Hepatic stellate cell (primary cell): Measurements from ENCODE around the gene PSMA4.
"Not testable (repeated sequence)": the region's sequence is repeated elsewhere in the genome, so short reads cannot be mapped to it uniquely, and the experiment has no call there.

Experiments
- DNase-seq: peaks from one replicate; pipeline ENCODE4 v3.0.0; 2011; ENCODE audit warnings: low spot score

Gene PSMA4

GRCh38 chr15:78551902-78552301, 11.7 kb downstream of the PSMA4 start:
- no peak for DNase-seq

GRCh38 chr15:78552597-78552996, 12.4 kb downstream of the PSMA4 start:
- no peak for DNase-seq

DNA sequence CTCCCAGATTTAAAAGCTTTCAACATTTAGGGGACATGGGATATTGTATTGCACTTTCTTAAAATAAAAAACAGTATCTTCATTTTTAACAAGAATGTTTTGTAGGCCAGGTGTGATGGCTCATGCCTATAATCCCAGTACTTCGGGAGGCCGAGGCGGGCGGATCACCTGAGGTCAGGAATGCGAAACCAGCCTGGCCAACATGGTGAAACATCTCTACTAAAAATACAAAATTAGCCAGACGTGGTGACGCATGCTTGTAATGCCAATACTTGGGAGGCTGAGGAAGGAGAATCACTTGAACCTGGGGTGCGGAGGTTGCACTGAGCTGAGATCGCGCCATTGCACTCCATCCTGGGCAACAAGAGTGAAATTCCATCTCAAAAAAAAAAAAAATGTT, 20.0 kb downstream of the PSMA4 start:
- DNase-seq, result not testable (repeated sequence)

DNA sequence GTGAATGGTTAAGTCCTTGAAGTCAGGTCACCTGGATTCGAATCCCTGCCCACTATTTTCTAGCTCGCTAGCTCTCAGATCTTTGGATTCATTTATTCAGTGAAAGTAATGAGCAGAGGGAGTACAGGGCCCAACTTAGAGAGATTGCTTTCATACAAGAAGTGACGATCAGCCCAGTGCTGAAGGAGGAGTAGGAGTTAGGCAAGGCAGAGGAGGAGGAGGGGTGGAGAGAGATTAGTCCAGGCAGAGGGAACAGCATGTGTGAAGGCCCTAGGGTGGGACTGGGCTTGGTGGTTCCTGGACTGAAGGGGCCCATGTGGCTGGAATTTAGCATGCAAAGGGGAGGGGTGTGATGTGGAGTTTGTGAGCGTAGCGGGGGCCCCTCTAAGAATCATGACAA, 21.2 kb downstream of the PSMA4 start:
- no peak for DNase-seq

GRCh38 chr15:78563092-78563491, 22.8 kb downstream of the PSMA4 start:
- DNase-seq, result no peak

DNA sequence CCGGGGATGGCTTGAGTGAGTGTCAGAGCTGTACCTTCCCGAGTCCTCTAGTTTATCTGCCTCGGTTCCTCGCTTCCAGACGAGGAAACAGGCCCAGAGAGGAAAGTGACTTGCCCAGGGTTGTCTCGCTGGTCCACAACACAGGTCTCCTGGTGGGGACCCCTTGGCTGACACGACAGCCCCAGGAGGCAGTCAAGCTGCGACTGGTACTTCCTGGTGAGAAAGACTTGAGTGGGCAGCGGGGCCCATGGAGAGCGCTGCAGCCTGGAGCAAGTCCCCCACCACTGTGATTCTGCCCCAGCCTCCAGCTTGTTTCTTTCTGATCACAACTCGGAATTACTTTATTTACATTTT, 24.5 kb downstream of the PSMA4 start:
- DNase-seq, result no peak

DNA sequence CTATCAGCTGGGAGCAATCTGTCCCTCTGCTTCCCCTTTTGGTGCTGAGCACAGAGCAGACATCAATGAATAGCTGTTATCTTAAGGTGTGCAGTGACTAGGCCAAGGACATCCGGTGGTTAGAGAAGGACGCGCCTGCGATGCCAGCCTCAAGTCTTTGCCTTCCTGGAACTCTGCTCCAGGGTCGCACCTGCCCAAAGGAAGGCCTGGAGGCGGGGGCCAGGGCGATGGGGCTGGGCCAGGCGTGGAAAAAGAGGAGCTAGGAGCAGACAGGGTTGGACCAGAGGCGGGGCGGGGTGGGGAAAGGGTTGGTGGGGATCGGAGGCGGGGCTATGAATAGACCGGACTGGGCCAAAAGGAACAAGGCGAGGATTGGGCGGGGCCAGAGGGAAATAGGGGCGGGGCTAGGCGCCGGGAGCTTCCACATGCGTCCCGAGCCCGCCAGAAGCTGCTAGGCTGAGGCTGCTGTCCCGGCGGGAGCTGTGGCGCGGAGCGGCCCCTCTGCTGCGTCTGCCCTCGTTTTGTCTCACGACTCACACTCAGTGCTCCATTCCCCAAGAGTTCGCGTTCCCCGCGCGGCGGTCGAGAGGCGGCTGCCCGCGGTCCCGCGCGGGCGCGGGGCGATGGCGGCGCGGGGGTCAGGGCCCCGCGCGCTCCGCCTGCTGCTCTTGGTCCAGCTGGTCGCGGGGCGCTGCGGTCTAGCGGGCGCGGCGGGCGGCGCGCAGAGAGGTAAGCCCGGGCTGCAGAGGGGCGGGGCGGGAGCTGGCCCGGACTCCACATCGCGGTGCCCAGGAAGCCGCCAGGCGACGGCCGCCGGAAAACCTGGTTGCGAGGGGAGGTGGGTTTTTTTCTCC, 25.1 kb downstream of the PSMA4 start, which contains the start of gene CHRNA5:
CHRNA5 (plus strand) TSS at position 424 of the 854 bp plus-strand sequence; CDS start at position 624, 200 bp downstream.
- DNase-seq, result peak; percentile 52

DNA sequence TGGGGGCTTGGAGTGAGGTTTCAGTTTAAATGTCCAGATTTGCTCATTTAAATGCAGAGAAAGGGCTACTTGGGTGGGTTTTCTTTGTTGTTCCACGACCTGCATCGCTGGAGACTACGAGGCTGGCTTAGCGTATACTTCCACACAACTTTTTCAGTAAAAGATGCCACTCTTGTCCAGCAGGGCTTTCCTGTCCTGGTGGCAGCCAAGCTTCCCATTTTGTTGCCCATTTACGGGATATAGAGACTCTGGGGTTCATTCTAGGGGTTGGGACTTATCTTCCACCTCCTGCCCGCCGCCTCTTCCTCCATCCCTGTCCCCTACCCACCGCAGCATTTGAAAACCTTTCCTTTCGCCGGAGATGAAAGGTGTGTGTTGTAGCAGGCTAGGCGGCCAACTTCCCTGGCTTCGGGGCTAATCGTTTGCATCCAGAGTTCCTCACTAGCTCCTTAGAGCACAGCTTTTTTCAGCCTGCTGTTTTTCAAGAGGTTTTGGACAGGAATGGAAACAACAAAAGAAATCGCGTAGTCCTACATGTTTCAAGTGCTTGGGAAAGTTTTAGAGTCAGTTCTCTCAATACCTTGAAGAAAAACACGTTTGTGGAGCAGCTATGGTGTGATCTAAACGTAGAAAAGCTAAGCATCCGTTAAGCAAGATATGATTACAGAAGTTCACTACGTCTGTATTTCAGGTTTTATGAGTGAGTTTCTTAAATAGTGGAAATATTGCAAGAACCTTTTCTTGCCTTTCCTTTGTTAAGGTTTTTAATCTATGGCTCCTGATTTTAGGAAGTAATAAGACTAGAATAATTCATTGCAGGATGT, 25.9 kb downstream of the PSMA4 start:
- DNase-seq, result peak; percentile 30

DNA sequence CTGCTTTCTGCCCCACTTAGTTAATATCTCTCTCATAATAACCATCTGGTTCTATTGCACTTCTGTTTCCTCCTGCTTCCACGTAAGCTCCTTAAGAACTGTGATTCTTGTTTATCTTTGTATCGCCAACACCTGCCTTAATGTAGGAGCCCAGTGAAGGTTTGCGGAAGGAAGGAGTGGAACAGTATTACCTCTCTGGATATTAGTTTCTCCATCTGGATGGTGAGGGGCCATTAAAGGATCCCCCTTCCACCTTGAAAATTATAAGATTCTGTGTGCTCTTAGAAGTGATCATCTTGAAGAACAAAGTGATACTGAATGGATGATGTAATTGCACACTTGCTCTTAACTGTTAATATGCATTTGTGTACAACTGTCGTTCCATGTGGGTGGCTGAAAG, 27.3 kb downstream of the PSMA4 start:
- DNase-seq, result no peak

DNA sequence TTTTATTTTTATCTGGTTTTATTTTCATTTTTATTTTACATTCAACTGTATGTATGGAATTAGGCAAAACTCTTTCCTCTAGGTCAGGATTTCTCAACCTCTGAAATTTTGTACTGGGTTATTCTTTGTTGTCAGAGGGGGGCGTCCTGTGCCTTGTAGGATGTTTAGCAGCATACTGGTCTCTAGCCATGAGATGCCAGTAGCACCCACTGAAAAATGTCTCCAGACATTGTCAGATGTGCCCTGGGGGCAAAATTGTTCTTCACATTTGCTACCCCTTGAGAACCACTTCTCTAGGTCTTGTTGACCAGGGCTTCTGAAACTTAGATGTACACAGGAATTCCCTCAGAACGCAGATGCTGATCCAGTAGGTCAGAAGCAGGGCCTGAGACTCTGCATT, 30.5 kb downstream of the PSMA4 start:
- DNase-seq, result no peak

GRCh38 chr15:78571382-78571781, 31.1 kb downstream of the PSMA4 start:
- no peak for DNase-seq

DNA sequence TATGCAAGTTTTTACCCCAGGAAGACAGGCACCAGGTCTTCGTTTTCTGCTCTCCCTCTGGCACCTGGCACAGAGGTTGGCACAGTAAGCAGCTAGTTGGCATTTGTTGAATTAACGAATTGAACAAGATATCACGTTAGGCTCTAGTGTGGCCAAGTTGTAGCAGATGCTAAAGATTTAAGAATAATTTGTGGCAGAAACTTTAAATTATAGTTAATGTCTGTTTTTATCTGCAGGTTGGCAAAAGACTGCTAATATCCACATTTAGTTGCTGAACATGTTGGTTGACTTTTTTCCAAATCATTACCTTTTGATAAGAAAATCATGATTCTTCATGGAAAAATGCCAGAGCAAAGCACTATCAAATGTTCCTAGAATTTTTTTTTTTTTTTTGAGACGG, 33.2 kb downstream of the PSMA4 start:
- DNase-seq, result no peak

DNA sequence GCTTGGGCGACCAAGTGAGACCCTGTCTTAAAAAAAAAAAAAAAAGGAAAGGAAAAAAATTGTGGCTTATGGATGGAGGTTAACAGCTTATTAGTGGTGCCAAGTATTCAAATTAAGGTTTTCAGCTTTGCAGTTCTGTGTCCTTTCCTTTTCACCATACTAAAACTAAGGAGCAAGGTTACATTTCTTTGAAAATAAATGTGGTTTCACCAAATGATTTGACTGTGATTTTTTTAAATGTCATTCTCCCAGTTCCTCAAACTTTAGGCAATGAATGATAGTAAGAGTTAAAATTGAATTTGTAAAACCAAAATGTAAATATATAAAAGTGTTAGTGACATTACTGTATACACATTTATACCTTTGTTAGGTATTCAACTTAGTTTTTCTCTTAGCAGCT, 34.7 kb downstream of the PSMA4 start:
- no peak for DNase-seq

DNA sequence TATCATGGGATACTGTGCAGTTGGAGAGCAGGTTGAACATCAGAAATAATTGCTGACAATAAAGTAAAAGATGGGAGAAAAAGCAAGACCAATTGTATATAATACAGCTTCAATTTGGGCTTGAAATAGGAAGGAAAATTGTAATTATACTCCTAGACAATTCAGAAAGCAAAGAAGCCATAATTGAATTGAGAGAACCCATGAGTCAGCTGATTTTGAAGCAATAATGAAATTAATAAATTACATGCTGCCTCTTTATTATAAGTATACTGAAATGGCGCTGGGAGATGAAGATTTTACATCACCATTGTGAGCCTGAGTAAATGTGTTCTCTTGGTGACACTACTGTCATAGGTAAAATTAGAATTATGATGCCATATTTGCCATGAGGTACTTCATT, 57.3 kb downstream of the PSMA4 start:
- DNase-seq, result no peak

DNA sequence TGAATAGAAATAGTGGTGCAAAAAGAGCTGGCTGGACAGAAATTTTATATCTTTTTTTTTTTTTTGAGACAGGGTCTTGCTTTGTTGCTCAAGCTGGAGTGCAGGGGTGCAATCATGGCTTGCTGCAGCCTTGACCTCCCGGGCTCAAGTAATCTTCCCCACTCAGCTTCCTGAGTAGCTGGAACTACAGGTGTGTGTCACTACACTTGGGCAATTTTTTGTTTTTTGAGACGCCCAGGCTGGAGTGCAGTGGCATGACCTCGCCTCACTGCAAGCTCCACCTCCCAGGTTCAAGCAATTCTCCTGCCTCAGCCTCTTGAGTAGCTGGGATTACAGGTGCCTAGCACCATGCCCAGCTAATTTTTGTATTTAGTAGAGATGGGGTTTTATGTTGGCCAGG, 58.1 kb downstream of the PSMA4 start:
- no peak for DNase-seq

GRCh38 chr15:78599189-78599588, 58.9 kb downstream of the PSMA4 start:
- no peak for DNase-seq
